PFSK-1 (cell line): Measurements from ENCODE around the gene PRIMA1.

ENCODE experiments used
- FOXP2 ChIP-seq: optimal IDR thresholded peaks from 2 replicates; pipeline ENCODE3; 2011; ENCODE audit warnings: borderline replicate concordance, control low read depth, inconsistent platforms; ENCODE audit not compliant: insufficient read depth; ENCODE audit errors: extremely low read length, extremely low read depth
- POLR2AphosphoS5 ChIP-seq: IDR thresholded peaks from 2 replicates; pipeline ENCODE4 v1.6.1; 2012; ENCODE audit warnings: low read depth, mild to moderate bottlenecking, control low read depth, low read length, moderate library complexity
- REST ChIP-seq, 2 experiments: IDR thresholded peaks; 2 replicates each; pipeline versions ENCODE4 v1.6.1 to v1.8.0; 2011 to 2012; ENCODE audit warnings: low read depth in 2 of 2, low read length in 2 of 2, control low read depth in 1 of 2, inconsistent platforms in 1 of 2, mild to moderate bottlenecking in 1 of 2, moderate library complexity in 1 of 2; ENCODE audit not compliant: insufficient read depth in 1 of 2
- SIN3A ChIP-seq: IDR thresholded peaks from 2 replicates; pipeline ENCODE4 v1.6.1; 2012; ENCODE audit warnings: mild to moderate bottlenecking, low read length, moderate library complexity, borderline replicate concordance; ENCODE audit not compliant: insufficient read depth

The PRIMA1 gene

GRCh38 chr14:93669632-93670031 lies 118.7 kb downstream of the PRIMA1 start:
- TF ChIP-seq POLR2AphosphoS5 (no peak), SIN3A (no peak), REST (IDR thresholded peaks at IDR 0.05; ENCODE audit: insufficient read depth in 1 of 2, low read depth in 2 of 2, low read length in 2 of 2) (no peak), FOXP2 (no peak)
